Hepatic stellate cell (primary cell): Measurements from ENCODE around the gene DDX59.

ENCODE experiments used
- DNase-seq: peaks from one replicate; pipeline ENCODE4 v3.0.0; 2011; ENCODE audit warnings: low spot score

DDX59 gene

DNA sequence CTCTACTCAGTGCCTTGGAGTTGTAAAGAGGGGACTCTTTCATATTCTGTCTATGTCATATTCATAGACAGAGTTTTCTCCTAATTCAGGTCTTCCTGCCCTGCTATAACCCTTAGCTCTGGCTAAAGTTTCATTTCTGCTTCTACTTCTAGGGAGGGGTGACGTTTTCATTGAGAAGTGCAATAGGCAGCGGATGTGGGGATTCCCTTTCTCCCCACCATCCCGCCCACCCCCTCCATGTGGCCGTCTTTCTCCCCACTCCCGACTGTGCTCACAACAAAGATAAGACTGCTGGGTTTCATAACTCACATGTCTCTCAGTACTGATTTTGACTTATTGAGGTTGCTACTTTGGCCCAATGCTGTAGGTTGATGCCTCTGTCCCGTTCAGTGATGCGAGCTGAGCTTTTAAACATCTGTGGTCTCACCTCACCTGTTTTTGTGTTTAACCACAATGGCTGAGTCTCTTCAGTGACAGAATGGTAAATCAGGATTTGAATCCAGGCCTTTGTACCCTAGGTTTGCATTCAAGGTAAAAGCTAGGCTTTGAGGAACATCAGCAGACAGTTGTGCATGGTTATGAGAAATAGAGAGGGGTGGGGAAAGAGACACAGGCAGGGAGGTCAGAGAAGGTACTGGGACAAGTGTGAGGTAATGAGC is 41.4 kb downstream of the DDX59 start:
- no peak for DNase-seq

DNA sequence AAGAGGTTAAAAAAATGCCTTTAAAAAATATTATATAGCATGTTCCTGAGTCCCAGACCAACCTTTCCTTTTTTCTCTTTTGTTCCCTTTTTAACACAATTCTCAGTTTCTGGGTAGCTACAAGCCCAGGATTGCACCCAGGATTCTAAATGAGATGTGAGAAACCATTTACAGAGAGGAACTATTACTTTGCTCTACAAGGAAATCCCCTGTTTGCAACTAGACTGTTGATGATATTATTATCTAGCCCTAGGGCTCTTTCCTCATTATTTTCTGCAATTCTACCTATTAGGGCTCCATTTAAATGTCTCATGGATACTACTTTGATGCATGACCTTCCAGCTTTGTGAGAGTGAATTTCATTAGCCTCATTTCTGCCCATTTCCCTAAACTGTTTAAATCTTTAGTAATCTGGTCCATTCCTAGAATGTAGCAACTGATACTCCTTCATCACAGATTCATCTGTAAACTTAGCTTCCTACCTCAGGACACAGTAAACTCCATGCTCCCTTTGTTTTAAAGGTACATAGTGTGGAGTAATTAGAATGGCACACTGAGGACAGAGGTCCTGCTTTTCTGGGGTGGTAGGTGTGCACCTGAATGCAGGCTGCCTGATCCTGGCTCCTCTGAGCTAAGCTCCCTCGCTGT is 42.0 kb downstream of the DDX59 start:
- DNase-seq = no peak

DNA sequence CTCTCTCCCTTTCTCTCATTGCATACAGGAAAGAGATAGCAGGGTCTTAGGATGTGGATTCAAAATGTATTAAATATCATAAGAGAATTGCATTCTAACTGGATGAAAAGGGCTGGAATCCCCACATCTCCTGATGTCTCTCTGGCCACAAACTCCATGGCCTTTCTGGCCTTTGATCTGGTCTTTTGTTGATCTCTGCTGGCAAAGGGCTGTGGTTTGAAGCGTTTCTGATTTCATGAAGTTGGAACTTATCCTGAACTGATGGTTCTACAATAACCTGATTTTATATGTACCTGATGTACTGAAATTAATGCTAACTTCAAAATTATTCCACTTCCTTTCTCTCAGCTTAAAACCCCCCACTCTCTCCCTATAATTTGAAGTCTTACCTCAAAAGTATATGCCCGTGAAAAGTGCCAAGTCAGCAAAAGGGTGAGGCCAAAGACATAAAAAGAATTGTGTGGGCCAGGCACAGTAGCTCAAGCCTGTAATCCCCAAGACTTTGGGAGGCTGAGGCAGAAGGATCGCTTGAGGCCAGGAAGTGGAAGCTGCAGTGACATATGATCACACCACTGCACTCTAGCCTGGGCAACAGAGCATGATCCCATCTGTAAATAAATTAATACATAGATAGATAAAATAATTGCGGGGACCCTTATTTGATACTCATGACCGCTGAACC is 42.7 kb downstream of the DDX59 start:
- no peak for DNase-seq

DNA sequence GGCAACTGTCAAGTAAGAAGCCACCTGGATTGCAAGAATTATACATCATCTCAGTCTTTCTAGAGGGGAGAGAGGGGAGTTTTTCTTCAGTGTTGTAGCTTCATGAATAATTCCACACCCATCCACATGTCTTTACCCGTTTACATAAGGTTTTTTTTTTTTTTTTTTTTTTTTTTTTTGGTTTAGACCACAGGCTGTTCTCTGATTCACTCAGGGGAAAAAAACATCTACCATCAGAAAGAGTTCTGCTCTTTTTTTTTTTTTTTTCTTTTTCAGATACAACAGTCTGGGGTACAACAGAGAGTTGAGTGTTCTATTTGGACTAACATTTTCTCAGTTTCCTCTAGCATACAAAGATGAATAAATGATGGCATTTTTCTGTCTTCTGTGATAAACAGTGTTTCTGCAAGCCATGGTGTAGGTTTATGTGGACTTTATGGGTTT is 44.3 kb downstream of the DDX59 start:
- DNase-seq = peak; percentile 31

DNA sequence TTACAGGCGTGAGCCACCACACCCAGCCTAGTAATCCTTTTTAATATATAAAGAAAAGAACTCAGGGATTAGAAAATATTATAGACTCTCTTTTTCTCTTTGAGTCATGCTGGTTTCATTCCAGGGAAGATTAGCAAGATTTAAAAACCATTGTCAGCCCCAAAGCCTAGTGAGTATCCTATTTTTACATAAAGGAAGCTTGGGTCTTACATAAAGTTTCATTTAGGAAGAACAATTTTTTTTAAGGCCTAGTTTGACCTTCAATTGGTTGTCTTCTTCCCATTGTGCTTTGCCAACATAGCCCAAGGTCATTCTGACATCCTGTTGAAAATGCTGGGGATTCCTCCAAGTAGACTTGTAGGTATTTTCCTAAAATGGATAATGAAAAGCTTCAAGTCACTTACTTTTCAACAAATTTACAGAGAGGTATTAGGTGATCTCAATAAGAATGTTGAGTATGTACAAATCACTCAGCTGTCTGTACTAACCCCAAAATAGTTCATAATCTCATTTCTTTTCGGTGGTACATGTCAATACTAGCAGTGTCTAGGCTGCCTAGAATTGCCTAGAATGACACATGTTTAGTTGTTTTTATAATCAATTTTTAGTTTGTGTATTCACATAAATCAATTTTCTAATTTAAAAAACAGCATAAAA is 44.9 kb downstream of the DDX59 start:
- no peak for DNase-seq

DNA sequence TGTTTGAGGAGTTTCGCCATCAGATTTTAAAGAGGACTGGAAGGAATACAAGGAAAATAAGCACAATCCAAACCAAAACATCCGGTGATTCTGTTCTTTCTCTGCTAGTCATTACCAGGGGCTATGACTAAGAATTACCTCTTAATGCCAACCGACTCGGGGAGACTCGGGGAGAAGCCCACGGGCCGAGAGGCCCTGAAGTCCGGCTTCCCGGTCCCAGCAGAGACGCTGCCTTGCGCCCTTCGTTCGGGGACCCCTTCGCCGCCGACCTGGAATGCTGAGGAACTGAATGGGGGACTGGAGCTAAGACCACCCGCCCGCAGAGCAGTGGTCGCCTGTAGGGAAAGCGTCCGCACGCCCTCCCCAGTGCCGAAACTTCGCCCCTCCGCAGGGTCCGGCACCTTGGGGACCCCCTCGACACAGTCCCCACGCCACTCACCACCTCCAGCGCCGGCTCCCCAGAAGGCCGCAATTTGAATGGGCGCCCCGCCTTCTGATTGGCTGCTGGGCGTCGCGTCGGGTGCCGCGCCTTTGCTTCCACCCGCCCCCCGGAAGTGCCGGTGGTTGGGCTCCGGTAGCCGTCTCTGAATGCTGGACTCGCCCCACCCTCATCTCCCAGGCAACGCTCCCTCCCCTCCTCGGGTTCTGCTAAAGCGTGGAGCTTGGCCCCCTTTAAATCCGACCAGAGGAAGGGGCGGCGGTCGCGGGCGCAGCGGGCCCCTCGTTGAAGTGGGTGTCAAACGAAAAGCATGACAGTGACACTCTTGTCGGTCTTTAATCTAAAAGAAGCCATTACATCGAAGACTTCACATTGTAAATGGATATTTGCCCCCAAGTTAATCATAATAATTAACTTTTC is 49.2 kb downstream of the DDX59 start, which contains the start of gene KIF14:
KIF14 (minus strand) TSS at position 479 of the 859 bp plus-strand sequence. CDS start 2,028 bp downstream, outside the sequence.
- peak; percentile 97 for DNase-seq

DNA sequence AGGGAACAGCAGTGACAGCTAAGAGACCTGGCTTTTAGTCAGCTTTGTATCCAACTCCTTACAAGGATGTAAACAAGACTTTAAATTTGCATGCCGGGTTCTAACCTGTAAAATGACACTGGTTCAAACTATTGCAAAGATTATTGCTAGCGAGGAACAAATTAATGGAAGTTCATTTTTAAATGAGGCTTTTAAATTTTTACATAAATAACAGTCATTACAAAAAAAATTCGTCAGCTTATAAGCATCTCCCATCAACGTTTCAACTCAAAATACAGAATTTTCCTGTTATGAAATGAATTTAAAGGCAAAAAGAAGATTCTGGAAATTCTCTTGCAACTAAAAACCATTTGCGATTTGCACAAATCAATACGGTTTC is 49.8 kb downstream of the DDX59 start:
- no peak for DNase-seq

DNA sequence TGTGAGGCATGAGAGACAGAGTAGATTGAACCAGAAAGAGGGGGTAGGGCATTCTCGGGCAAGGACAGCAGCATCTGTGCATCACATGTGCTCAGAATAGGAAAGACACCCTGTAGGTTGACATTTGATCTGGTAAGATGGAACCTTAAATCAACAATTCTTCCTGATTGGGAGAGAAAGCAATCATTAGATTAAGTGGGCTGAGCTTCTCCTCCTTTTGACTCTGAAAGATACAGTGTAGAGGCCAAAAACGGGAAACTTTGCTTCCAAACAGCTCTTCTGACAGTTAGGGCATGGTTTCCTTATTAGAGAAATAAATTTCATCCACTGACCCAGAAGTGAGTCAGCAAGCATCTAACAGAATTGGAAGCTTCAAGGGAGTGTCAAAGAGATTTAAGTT is 58.9 kb downstream of the DDX59 start:
- DNase-seq = no peak

DNA sequence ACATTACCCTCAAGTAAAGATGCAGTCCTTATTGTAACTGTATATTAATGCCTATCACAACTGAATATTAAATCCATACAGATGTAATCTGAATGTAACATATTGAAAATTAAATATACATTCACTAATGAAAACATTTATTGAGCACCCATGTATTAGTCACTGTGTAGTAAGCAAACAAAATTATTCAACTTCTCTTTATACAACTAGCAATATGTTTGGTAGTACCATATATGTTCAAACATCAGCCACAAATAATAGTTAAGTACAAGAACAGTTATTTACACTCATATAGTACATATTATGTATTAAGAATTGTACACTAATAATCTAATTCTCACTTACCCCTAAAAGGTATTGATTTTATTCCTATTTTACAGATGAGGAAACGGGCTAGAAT is 67.1 kb downstream of the DDX59 start:
- no peak for DNase-seq
